H1 (cell line): ENCODE results near the gene UGGT2.
A peak's percentile ranks its signal among the peaks of the same experiment; 100 is the strongest.

ENCODE experiments used
- CHD2 ChIP-seq: IDR thresholded peaks from 2 replicates; pipeline ENCODE4 v1.6.1; 2012; ENCODE audit warnings: low read length, improper control_type of control experiment
- CTCF ChIP-seq, 3 experiments: IDR thresholded peaks; 1 replicate in 2 of 3; 2 replicates in 1 of 3; pipeline versions ENCODE4 v1.5.1 to v1.6.1; 2011; ENCODE audit warnings: low read length in 3 of 3, mild to moderate bottlenecking in 3 of 3, inconsistent platforms in 2 of 3, low read depth in 1 of 3, moderate library complexity in 1 of 3; ENCODE audit not compliant: insufficient read depth in 1 of 3; ENCODE audit errors: control extremely low read depth in 1 of 3
- HDAC2 ChIP-seq, 2 experiments: fragments of 300-600 bp in 1 of 2; sonication (generic) in 1 of 2; IDR thresholded peaks; 2 replicates each; pipeline ENCODE4 v1.6.1; 2011 to 2012; ENCODE audit warnings: low read depth in 2 of 2, low read length in 2 of 2, mild to moderate bottlenecking in 2 of 2, moderate library complexity in 2 of 2, borderline replicate concordance in 1 of 2, inconsistent platforms in 1 of 2
- POLR2A ChIP-seq, 2 experiments: IDR thresholded peaks; 1 replicate in 1 of 2; 2 replicates in 1 of 2; pipeline ENCODE4 v1.6.1; 2011; ENCODE audit warnings: low read depth in 2 of 2, low read length in 2 of 2, mild to moderate bottlenecking in 2 of 2; ENCODE audit errors: control extremely low read depth in 1 of 2
- SP1 ChIP-seq: IDR thresholded peaks from 2 replicates; pipeline ENCODE4 v1.6.1; 2011; ENCODE audit warnings: low read depth, low read length
- USF2 ChIP-seq: IDR thresholded peaks from 2 replicates; pipeline ENCODE4 v1.6.1; 2011; ENCODE audit warnings: low read length, improper control_type of control experiment

- TF ChIP-seq CHD2 (no peak), USF2 (no peak), CTCF (IDR thresholded peaks at IDR 0.05; ENCODE audit: control extremely low read depth in 1 of 3, insufficient read depth in 1 of 3, low read depth in 1 of 3, low read length in 3 of 3) (peak; percentile 22 to 65 (median 40); a peak in 2 of 4 replicates), POLR2A (IDR thresholded peaks at IDR 0.05; ENCODE audit: control extremely low read depth in 1 of 2, low read depth in 2 of 2, low read length in 2 of 2) (no peak), HDAC2 (IDR thresholded peaks at IDR 0.05; ENCODE audit: borderline replicate concordance in 1 of 2, low read depth in 2 of 2, low read length in 2 of 2) (no peak), SP1 (no peak)
Measured at GRCh38 chr13:96072392-96072791, 19.2 kb upstream of the UGGT2 start.
